ENCODE measurements around the gene TUBB2B. TPM values are rescaled to one million over a fixed set of nuclear protein-coding genes. Genes with fewer than 3 reads are reported as not detected.
"Not testable (repeated sequence)": the region's sequence is repeated elsewhere in the genome, so short reads cannot be mapped to it uniquely, and the experiment has no call there.

Gene TUBB2B
- total and polyA plus RNA-seq, 7 donors = 2.3 to 24.9 (median 12.7) TPM

GRCh38 chr6:3250231-3250675 lies 22.8 kb upstream of the TUBB2B start:
- WGBS, 2 donors = 85 to 89% methylated on average over 9 of the region's 9 CpGs
- no peak overlapping the region for H3K4me3 ChIP-seq
- H3K9me3 ChIP-seq = no peaks in the 10 kb centered on the region
- peaks cover 0 to 33% (median 25%) of the 10 kb centered on the region in 4 donors for H3K4me1 ChIP-seq
- DNase-seq = peak; percentile 75
- no peak for TF ChIP-seq EP300 (IDR thresholded peaks at IDR 0.05)
- TF ChIP-seq POLR2A (IDR thresholded peaks at IDR 0.05) = no peak
- TF ChIP-seq POLR2AphosphoS5 (IDR thresholded peaks at IDR 0.05) = peak in 1 of 4 donors; percentile 28
- H3K27ac ChIP-seq = no peak overlapping the region
- no peaks in the 10 kb centered on the region for H3K36me3 ChIP-seq
- intact Hi-C loops (cut with DNase I) = loop anchor here (2.0 kb wide), 1 partner anchor 93 kb away; the partner anchor contains the start of gene TUBB2A
- H3K27me3 ChIP-seq = no peaks in the 10 kb centered on the region

- no peak overlapping the region for H3K27ac ChIP-seq
- 85 to 92% methylated on average over 3 of the region's 3 CpGs for WGBS, 2 donors
- H3K27me3 ChIP-seq = no peaks in the 10 kb centered on the region
- intact Hi-C loops (cut with DNase I) = loop anchor here (2.0 kb wide), 1 partner anchor 93 kb away; the partner anchor contains the start of gene TUBB2A
- H3K36me3 ChIP-seq = no peaks in the 10 kb centered on the region
- H3K4me1 ChIP-seq = peaks cover 0 to 33% (median 25%) of the 10 kb centered on the region in 4 donors
- TF ChIP-seq CTCF (IDR thresholded peaks at IDR 0.05) (no peak), EP300 (IDR thresholded peaks at IDR 0.05) (no peak), POLR2A (IDR thresholded peaks at IDR 0.05) (no peak), POLR2AphosphoS5 (IDR thresholded peaks at IDR 0.05) (no peak)
- H3K9me3 ChIP-seq = no peaks in the 10 kb centered on the region
- DNase-seq = peak; percentile 30
- no peak overlapping the region for H3K4me3 ChIP-seq
Measured at GRCh38 chr6:3249821-3250220, 22.4 kb upstream of the TUBB2B start.

- peak in 3 of 4 donors; percentile 6 to 65 (median 53) for TF ChIP-seq POLR2AphosphoS5 (IDR thresholded peaks at IDR 0.05)
- no peak for TF ChIP-seq EP300 (IDR thresholded peaks at IDR 0.05)
- Histone ChIP-seq H3K4me3 (peak overlapping the region; percentile 18 to 46 (median 42)), H3K9me3 (no peaks in the 10 kb centered on the region), H3K36me3 (no peaks in the 10 kb centered on the region), H3K4me1 (peaks cover 0 to 33% (median 25%) of the 10 kb centered on the region in 4 donors), H3K27me3 (no peaks in the 10 kb centered on the region), H3K27ac (peak overlapping the region; percentile 66 to 80 (median 76))
- DNase-seq = peak; percentile 91
- WGBS, 2 donors = 30 to 49% methylated on average over 36 of the region's 36 CpGs
- intact Hi-C loops (cut with DNase I) = loop anchor here (2.0 kb wide), 1 partner anchor 17 kb away; no protein-coding TSS in a partner anchor
Measured at GRCh38 chr6:3247255-3248146, 20.0 kb upstream of the TUBB2B start.

- Histone ChIP-seq H3K27me3 (no peaks in the 10 kb centered on the region), H3K4me1 (peaks cover 0 to 21% (median 12%) of the 10 kb centered on the region in 4 donors), H3K27ac (no peak overlapping the region), H3K4me3 (no peak overlapping the region), H3K36me3 (no peaks in the 10 kb centered on the region), H3K9me3 (no peaks in the 10 kb centered on the region)
- no peak for DNase-seq
- 92 to 96% methylated on average over 5 of the region's 5 CpGs for WGBS, 2 donors
- intact Hi-C loops (cut with DNase I) = no loop called here
- TF ChIP-seq POLR2A (IDR thresholded peaks at IDR 0.05) = no peak
- no peak for TF ChIP-seq CTCF (IDR thresholded peaks at IDR 0.05)
- no peak for TF ChIP-seq EP300 (IDR thresholded peaks at IDR 0.05)
- TF ChIP-seq POLR2AphosphoS5 (IDR thresholded peaks at IDR 0.05) = no peak
Measured at GRCh38 chr6:3245216-3245615, 17.8 kb upstream of the TUBB2B start.

- 94 to 95% methylated on average over 7 of the region's 7 CpGs for WGBS, 2 donors
- H3K4me1 ChIP-seq = peaks cover 0 to 19% (median 12%) of the 10 kb centered on the region in 4 donors
- DNase-seq; H3K36me3 ChIP-seq; intact Hi-C loops (cut with DNase I); H3K27ac ChIP-seq; H3K9me3 ChIP-seq; H3K27me3 ChIP-seq; H3K4me3 ChIP-seq: not testable (repeated sequence)
Measured at GRCh38 chr6:3244832-3245161, 17.3 kb upstream of the TUBB2B start.

All from sigmoid colon (tissue), 7 donors.